Endothelial cell of umbilical vein (primary cell): ENCODE results near the gene SUPT4H1. TPM values are rescaled to one million over a fixed set of nuclear protein-coding genes. Genes with fewer than 3 reads are reported as not detected.

Source experiments
- BruUV-seq: library from RNA; stranded (reverse); fragments of 400-500 nt; replicated peaks from 2 replicates; lab custom pipeline; 2021; lab: Mats Ljungman, UMichigan
- CTCF ChIA-PET: fragments of 300-600, 350-600 bp; sonication (Branson Sonifier 250); formaldehyde crosslinking; loops from one replicate; lab custom pipeline; 2021; ENCODE audit warnings: antibody characterized with exemption, inconsistent platforms; lab: Charles Lee
- POLR2A ChIA-PET: fragments of 300-600, 350-600 bp; sonication (Branson Sonifier 250); formaldehyde crosslinking; loops from one replicate; lab custom pipeline; 2021; ENCODE audit warnings: antibody characterized with exemption, inconsistent platforms; lab: Charles Lee
- DNase-seq: peaks from one replicate; pipeline ENCODE4 v3.0.0-alpha.2; 2011; ENCODE audit warnings: low read depth, low spot score
- FAIRE-seq: peaks from 2 replicates; lab custom pipeline; 2011; peaks lifted over from hg19 to GRCh38; lab: Jason Lieb, UNC
- H2AFZ ChIP-seq: 2 replicates; pipeline ENCODE4 v1.6.0; 2012; ENCODE audit warnings: low read depth, low read length, control low read depth, inconsistent platforms
- H3K27ac ChIP-seq: 2 replicates; pipeline ENCODE4 v1.5.1; 2011; ENCODE audit warnings: low read depth, mild to moderate bottlenecking, control low read depth, low read length, moderate library complexity; ENCODE audit not compliant: insufficient read depth
- H3K27me3 ChIP-seq, 2 experiments: 2 replicates each; pipeline versions ENCODE4 v1.6.0 to v1.6.1; 2011; ENCODE audit warnings: low read length in 2 of 2, mixed read lengths in 1 of 2; ENCODE audit not compliant: control insufficient read depth in 2 of 2, insufficient read depth in 2 of 2
- H3K36me3 ChIP-seq, 2 experiments: 2 replicates in 1 of 2; 3 replicates in 1 of 2; pipeline ENCODE4 v1.5.1; 2011; ENCODE audit warnings: low read length in 2 of 2, mild to moderate bottlenecking in 1 of 2, moderate library complexity in 1 of 2; ENCODE audit not compliant: control insufficient read depth in 2 of 2, insufficient read depth in 2 of 2; ENCODE audit errors: extremely low read depth in 1 of 2
- H3K4me1 ChIP-seq: 3 replicates; pipeline ENCODE4 v1.5.1; 2011; ENCODE audit warnings: mild to moderate bottlenecking, low read length; ENCODE audit not compliant: control insufficient read depth, insufficient read depth; ENCODE audit errors: extremely low read depth
- H3K4me2 ChIP-seq: 2 replicates; pipeline ENCODE4 v1.6.1; 2011; ENCODE audit warnings: low read length, control low read depth, mixed read lengths; ENCODE audit not compliant: insufficient read depth
- H3K4me3 ChIP-seq, 3 experiments: fragments of 200-600 bp in 1 of 3; sonication (generic), shearing (Covaris generic) in 1 of 3; replicated peaks in 1 of 3; 2 replicates each; pipeline ENCODE4 v1.5.1; 2011 to 2016; ENCODE audit warnings: control low read depth in 3 of 3, low read length in 3 of 3, mild to moderate bottlenecking in 2 of 3, inconsistent platforms in 1 of 3, low read depth in 1 of 3, moderate library complexity in 1 of 3; ENCODE audit not compliant: insufficient read depth in 1 of 3
- H3K79me2 ChIP-seq: 2 replicates; pipeline ENCODE4 v1.6.0; 2012; ENCODE audit warnings: low read length, inconsistent platforms; ENCODE audit not compliant: control insufficient read depth, insufficient read depth
- H3K9ac ChIP-seq: replicated peaks from 2 replicates; pipeline ENCODE3; 2011; ENCODE audit warnings: low read length, control low read depth; ENCODE audit not compliant: insufficient read depth; ENCODE audit errors: extremely low read depth
- H3K9me1 ChIP-seq: replicated peaks from 3 replicates; pipeline ENCODE4 v1.6.0; 2011; ENCODE audit warnings: mild to moderate bottlenecking, low read length; ENCODE audit not compliant: control insufficient read depth, insufficient read depth; ENCODE audit errors: extremely low read depth
- H3K9me3 ChIP-seq: replicated peaks from 2 replicates; pipeline ENCODE4 v1.5.1; 2012; ENCODE audit warnings: low read length, inconsistent platforms; ENCODE audit not compliant: control insufficient read depth, insufficient read depth
- H4K20me1 ChIP-seq: replicated peaks from 2 replicates; pipeline ENCODE3; 2011; ENCODE audit warnings: mild to moderate bottlenecking, low read length; ENCODE audit not compliant: control insufficient read depth, insufficient read depth; ENCODE audit errors: extremely low read depth
- EZH2 ChIP-seq: IDR thresholded peaks from 2 replicates; pipeline ENCODE4 v1.6.1; 2012; ENCODE audit warnings: borderline replicate concordance, low read depth, mild to moderate bottlenecking, moderate library complexity, low read length, inconsistent platforms; ENCODE audit not compliant: severe bottlenecking
- FOS ChIP-seq: IDR thresholded peaks from 2 replicates; pipeline ENCODE4 v1.6.1; 2011; ENCODE audit warnings: mild to moderate bottlenecking, low read length, moderate library complexity, borderline replicate concordance; ENCODE audit not compliant: insufficient read depth
- GATA2 ChIP-seq: IDR thresholded peaks from 2 replicates; pipeline ENCODE4 v1.7.0; 2011; ENCODE audit warnings: low read depth, mild to moderate bottlenecking, moderate library complexity, mixed read lengths, low read length; ENCODE audit not compliant: insufficient read length, insufficient read depth
- JUN ChIP-seq: IDR thresholded peaks from 2 replicates; pipeline ENCODE4 v1.6.1; 2011; ENCODE audit warnings: borderline replicate concordance, low read depth; ENCODE audit not compliant: insufficient read length, insufficient read depth
- MYC ChIP-seq: IDR thresholded peaks from one replicate; pipeline ENCODE4 v1.6.1; 2011; ENCODE audit warnings: mild to moderate bottlenecking, low read depth, low read length
- POLR2A ChIP-seq: IDR thresholded peaks from 2 replicates; pipeline ENCODE4 v1.6.1; 2012; ENCODE audit warnings: low read depth, mild to moderate bottlenecking, control low read depth, low read length
- POLR2AphosphoS5 ChIP-seq: IDR thresholded peaks from 2 replicates; pipeline ENCODE4 v1.6.1; 2012; ENCODE audit warnings: low read depth, mild to moderate bottlenecking, control low read depth, low read length, moderate library complexity; ENCODE audit not compliant: insufficient read depth
- dilution Hi-C: fragments of 300-500 bp; cut with MboI; formaldehyde crosslinking; loops from one replicate; pipeline ENCODE4 v1.15.0; 2019; ENCODE audit warnings: low sequenced_read_pairs; ENCODE audit not compliant: extremely low pct_ligation_motif_present
- intact Hi-C: fragments of 100-400 bp; cut with micrococcal nuclease; formaldehyde crosslinking; loops from one replicate; pipeline ENCODE4 v1.10.0; 2022
- polyA plus RNA-seq, 4 experiments: library from polyadenylated mRNA; depleted of rRNA in 3 of 4; stranded (reverse) in 3 of 4; unstranded in 1 of 4; fragments of >200 nt; gene quantifications; 2 replicates each; pipeline versions ENCODE4 v1.2.1 to v1.2.3, GENCODE V29; 2011 to 2012; ENCODE audit warnings: missing spikeins in 1 of 4
- total RNA-seq: library from RNA; stranded (reverse); gene quantifications from 2 replicates; pipeline ENCODE4 v1.2.3, GENCODE V29; 2021
- TF ChIP-seq, protein P1 (sequence below), 2 donors: IDR thresholded peaks; 1 replicate in 1 of 2; 2 replicates in 1 of 2; pipeline ENCODE4 v1.5.1; 2011; ENCODE audit warnings: low read length in 2 of 2, mild to moderate bottlenecking in 2 of 2, moderate library complexity in 2 of 2, control low read depth in 1 of 2, inconsistent platforms in 1 of 2, low read depth in 1 of 2; ENCODE audit not compliant: insufficient read depth in 1 of 2; ENCODE audit errors: extremely low read depth in 1 of 2
- TF ChIP-seq, protein P2 (sequence below): IDR thresholded peaks from 2 replicates; pipeline ENCODE4 v1.6.1; 2011; ENCODE audit not compliant: insufficient read depth, insufficient read length

SUPT4H1 gene
- total and polyA plus RNA-seq, 2 donors (not counting 3 experiments of a cell fraction or from before 2014, with no cell fraction given), result 77.5 to 154 TPM

DNA sequence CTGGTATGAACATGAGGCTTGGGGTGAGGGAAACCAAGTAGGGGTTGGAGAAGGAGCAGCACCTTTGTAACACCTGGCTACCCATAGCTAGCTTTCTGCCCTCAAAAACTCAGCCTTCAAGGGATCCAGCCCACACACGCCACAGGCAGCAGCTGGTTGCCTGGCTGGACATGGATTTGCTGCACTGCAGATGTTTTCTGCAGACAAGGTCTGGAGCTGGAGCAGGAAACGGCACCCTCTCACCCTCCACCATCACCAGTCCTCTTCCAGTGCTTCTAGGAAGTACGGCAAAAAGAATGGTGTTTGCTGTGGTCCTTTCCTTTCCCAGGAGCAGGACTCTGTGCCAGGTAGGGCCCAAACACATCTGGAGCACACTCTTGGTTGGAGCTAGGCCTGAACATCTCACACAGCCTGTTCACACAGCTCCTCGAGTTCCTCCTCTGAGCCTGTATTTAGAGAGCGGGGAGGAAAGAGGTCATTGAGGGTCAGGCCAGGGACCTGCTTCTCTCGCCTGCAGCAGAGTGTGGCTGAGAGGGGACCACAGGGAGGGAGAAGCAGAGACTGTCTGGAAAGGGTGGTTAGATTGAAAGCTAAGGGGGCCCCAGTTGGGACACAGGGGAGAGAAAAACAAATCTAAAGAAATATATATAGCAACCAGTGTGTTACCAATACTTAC is 2.7 kb upstream of the SUPT4H1 start:
- no peak overlapping the region for H2AFZ ChIP-seq
- no peaks in the 10 kb centered on the region for H3K9me1 ChIP-seq
- intact Hi-C loops (loop anchor here (5.0 kb wide), 1 partner anchor 38 kb away; no protein-coding TSS in a partner anchor), dilution Hi-C loops (no loop called here)
- H3K4me3 ChIP-seq, result no peak overlapping the region
- CTCF ChIA-PET, result interaction anchor here (1.5 to 2.4 kb wide), 2 partner anchors 9 to 63 kb away, joined by 6 read pairs; partner anchors contain the start of gene RNF43
- peaks cover 0 to 2% of the 10 kb centered on the region in 2 experiments for H3K36me3 ChIP-seq
- no peak overlapping the region for H3K9ac ChIP-seq
- H3K4me1 ChIP-seq, result peaks cover 4% of the 10 kb centered on the region
- no peaks in the 10 kb centered on the region for H3K9me3 ChIP-seq
- peaks cover 6% of the 10 kb centered on the region for H3K79me2 ChIP-seq
- POLR2A ChIA-PET, result no interaction called here
- TF ChIP-seq EZH2 (no peak), GATA2 (no peak), JUN (no peak), MYC (no peak), POLR2AphosphoS5 (no peak), FOS (no peak), POLR2A (no peak)
- TF ChIP-seq, protein P1, sequence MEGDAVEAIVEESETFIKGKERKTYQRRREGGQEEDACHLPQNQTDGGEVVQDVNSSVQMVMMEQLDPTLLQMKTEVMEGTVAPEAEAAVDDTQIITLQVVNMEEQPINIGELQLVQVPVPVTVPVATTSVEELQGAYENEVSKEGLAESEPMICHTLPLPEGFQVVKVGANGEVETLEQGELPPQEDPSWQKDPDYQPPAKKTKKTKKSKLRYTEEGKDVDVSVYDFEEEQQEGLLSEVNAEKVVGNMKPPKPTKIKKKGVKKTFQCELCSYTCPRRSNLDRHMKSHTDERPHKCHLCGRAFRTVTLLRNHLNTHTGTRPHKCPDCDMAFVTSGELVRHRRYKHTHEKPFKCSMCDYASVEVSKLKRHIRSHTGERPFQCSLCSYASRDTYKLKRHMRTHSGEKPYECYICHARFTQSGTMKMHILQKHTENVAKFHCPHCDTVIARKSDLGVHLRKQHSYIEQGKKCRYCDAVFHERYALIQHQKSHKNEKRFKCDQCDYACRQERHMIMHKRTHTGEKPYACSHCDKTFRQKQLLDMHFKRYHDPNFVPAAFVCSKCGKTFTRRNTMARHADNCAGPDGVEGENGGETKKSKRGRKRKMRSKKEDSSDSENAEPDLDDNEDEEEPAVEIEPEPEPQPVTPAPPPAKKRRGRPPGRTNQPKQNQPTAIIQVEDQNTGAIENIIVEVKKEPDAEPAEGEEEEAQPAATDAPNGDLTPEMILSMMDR (IDR thresholded peaks at IDR 0.05; ENCODE audit: extremely low read depth in 1 of 2, insufficient read depth in 1 of 2, low read depth in 1 of 2, low read length in 2 of 2), result no peak
- TF ChIP-seq, protein P2, sequence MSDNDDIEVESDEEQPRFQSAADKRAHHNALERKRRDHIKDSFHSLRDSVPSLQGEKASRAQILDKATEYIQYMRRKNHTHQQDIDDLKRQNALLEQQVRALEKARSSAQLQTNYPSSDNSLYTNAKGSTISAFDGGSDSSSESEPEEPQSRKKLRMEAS, result no peak
- no peaks in the 10 kb centered on the region for H4K20me1 ChIP-seq
- DNase-seq, result no peak
- no TSS peak for BruUV-seq
- H3K4me2 ChIP-seq, result no peak overlapping the region
- no peak overlapping the region for H3K27ac ChIP-seq
- no peaks in the 10 kb centered on the region for H3K27me3 ChIP-seq
- FAIRE-seq, result no peak
